HG03571 (cell line): Measurements from ENCODE around the gene CNTLN.
"Not testable (repeated sequence)": the region's sequence is repeated elsewhere in the genome, so short reads cannot be mapped to it uniquely, and the experiment has no call there.

ENCODE experiments used
- ATAC-seq: cut with Tn5 transposase; IDR thresholded peaks from one replicate; pipeline ENCODE4 v1.9.1; 2021; ENCODE audit not compliant: unreplicated experiment

CNTLN gene

GRCh38 chr9:17291766-17292165, 156.9 kb downstream of the CNTLN start:
- ATAC-seq: no peak

DNA sequence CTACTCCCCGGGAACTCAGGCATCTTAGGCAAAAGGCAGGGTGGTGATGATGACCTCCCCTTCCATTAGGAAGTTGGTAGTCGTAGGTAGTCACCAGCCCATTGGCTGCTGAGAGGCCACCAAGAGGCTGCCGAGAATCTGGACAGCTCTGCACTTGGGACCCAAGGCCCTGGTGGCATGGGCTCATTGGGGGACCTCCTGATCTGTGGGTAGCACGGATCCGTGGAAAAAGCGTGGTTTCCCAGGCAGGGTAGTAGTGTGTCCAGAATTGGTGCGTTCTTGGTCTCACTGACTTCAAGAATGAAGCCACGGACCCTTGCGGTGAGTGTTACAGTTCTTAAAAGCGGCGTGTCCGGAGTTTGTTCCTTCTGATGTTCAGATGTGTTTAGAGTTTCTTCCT, 158.8 kb downstream of the CNTLN start:
- ATAC-seq: no peak

DNA sequence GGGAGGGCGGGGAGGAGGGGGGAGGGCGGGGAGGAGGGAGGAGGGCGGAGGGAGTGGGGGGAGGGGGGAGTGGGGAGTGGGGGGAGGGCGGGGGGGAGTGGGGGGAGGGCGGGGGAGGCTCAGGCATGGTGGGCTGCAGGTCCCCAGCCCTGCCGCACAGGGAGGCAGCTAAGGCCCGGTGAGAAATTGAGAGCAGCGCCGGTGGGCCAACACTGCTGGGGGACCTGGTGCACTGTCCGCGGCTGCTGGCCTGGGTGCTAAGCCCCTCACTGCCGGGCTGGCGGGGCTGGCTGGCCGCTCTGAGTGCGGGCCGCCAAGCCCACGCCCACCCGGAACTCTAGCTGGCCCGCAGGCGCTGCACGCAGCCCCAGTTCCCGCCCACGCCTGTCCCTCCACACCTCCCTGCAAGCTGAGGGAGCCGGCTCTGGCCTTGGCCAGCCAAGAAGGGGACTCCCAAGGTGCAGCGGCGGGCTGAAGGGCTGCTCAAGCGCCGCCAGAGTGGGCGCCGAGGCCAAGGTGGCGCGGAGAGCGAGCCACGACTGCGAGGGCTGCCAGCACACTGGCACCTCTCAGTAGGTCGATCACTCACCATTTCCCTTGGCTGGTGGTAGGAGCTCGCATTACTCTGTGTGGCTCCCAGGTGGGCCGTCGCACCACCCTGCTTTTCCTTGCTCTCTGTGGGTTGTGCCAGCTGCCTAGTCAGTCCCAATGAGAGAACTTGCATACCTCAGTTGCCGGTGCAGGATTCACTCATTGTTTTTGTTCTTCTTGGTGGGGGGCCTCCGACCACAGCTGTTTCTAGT, 160.2 kb downstream of the CNTLN start:
- no peak for ATAC-seq

- ATAC-seq: no peak
These were observed 180.5 kb downstream of the CNTLN start for GRCh38 chr9:17315341-17315740.

- no peak for ATAC-seq
These were observed 184.0 kb downstream of the CNTLN start for GRCh38 chr9:17318821-17319320.

DNA sequence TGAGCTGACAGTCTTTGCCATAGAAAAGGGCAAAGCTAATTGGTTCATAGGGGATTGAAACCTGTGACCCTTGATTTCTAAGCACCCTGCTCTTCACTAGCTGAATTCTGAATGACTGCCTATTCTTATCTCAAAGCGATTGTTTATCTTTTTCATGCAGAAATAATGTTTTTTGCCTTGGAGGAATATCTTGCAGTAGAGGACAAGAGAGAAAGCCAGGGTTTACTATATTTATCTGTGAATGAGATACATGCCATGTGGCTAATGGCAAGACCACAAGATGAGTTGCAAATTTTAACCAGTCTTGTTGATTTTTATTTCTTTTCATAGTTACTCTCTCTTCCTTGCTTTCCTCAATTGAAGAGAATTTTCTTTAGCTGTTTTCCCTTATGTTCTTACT, 185.0 kb downstream of the CNTLN start:
- ATAC-seq: no peak

DNA sequence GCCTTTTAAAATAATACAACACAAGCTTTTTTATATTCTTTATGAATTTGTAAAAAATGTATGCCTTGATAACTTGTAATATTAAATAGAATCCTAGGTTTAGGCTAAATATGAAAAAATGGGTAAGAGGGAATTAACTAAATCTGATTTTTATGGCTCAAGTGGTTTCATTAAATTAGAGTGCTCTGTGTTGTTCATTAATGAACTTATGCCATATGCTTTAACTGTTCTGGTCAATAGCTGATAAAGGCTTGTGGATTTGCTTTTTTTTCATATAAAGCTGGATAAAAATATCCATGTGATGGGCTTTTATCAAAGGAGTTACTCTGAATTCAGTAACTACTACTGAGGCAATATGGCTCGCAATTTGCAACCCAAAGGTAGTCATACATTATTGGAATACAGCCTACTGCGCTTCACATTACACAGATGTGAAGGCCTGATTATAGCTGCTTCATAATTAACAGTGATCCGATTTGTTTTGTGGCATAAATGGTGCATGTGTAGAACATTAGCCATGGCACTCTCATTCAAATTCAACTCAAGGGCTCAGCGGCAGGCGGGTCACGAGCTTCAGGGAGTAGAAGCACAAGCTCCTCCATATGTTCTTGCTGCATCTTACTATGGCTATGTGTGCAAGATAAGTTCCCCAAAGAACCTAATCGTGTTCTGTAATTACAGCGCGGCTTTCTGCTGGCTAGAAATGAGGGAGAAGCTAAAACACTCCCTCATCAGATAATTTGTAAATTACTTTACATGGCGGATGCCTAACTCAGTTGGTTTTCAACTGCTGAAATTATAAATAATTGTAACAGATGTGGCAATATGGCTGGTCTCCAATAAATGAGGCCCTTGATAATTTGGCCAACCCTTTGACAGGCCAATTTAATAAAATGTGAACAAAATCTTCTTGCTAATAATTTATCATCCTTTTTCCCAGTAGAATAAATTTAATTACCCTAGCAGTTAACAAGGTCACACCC, 188.3 kb downstream of the CNTLN start:
- no peak for ATAC-seq

DNA sequence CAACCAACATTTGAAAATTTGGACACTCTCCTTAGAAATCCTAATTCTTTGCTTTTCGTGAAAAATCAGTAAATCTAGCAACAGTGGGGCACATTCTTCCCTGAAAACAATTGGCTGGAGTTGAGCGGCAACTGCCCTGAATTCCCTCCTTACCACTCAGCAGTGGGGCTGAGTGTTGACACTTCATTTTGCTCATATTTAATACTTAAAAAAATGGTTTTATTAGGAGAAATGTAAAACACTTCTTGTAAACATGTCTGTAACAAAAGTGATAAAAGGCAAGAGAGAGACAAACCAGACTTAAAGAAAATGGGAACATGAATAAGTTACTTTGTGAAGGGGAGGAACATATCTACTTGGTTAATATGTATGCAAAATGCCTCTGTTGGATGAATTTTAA, 193.5 kb downstream of the CNTLN start:
- no peak for ATAC-seq

DNA sequence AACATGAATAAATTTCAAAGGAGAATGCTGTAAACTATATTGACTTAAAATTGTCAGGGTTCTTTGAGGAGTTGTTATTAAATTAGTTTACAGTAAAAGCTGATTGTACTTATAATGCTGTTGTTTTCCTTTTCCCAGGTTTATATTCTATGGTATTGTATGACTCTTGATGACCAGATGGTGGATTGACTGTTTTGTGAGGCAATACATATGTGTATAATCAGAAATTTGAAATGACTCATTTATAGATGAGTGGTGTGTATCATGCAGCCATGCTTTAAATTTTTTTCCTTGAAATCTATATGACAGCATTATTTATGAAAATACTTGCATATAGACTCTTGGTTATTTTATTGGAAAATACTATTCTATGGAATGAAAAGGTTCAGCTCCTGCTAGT, 195.3 kb downstream of the CNTLN start:
- no peak for ATAC-seq

DNA sequence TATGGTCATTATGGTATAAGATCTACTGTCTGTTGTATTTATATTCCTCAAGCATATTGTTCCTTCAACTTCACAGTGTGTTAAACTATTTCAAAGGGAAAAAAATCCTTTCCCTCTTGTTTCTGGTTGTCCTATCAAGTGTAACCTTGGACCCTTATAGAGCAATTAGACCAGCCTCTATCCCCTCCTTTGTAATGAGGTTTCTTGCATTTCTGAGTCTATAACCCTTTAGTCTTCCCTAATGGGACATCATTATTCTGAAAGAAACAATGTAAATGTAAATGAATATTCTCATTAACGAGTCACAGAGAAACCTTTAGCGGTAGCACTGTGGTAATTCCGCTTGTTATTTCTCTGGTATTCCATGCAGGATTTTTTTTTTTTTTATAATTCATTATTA, 197.3 kb downstream of the CNTLN start:
- no peak for ATAC-seq

GRCh38 chr9:17339156-17339555, 204.3 kb downstream of the CNTLN start:
- ATAC-seq: no peak

- no peak for ATAC-seq
These were observed 207.9 kb downstream of the CNTLN start for GRCh38 chr9:17342696-17343095.

GRCh38 chr9:17349831-17350230, 215.0 kb downstream of the CNTLN start:
- no peak for ATAC-seq

GRCh38 chr9:17354006-17354405, 219.2 kb downstream of the CNTLN start:
- ATAC-seq: not testable (repeated sequence)

DNA sequence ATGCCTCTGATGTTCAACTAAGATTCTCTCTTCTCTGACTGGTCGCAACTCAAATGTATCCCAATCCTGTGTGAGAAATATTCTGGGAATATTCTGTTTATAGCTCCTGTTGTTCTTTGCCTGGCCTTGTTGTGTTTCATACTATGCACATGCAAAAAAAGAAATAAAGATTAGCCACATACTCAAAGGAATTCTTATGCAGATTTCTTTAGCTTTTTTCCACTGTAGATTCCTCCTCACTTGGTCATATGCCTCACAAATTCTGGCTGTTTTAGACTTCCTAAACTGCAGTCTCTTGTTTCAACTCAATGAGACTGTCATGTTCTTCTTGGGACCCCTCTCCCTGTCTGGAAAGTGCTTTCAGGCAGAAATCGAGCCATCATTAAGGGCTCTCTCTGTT, 226.5 kb downstream of the CNTLN start:
- no peak for ATAC-seq

- no peak for ATAC-seq
These were observed 232.2 kb downstream of the CNTLN start for GRCh38 chr9:17367035-17367434.

DNA sequence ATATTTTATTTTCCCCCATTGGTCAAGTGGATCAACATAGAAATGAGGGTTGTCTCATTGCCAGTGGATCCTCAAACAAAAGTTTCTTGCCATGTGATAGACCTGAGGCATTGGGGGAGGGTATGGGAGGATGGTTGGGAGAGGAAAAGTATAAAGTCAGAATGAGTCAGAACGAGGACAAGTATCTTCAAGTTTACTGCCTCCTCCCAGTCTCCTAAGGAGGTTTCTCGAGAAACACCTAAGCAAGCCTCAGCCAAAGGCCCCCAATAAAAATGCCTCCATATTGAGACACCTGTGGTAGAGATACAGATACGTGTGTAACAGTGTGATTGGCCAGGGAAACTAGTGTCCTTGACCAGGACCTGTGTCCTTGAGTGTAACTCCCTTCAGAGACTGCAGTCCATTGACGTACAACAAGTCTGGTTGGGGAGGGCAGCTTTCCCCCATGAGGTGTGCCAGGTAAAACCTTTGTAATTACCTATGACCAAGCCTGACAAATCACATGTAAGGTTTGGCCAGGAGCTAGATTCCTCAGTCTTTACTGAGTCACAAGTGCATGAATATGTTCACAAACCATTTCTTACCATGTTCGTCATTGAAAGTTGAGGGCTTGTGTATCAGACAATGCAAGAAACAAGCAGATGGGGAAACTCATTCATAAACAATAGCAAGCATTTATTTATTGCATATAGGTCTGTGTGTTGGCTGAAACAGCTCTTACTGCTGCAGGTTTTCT, 245.5 kb downstream of the CNTLN start:
- ATAC-seq: no peak

GRCh38 chr9:17387565-17387964, 252.7 kb downstream of the CNTLN start:
- ATAC-seq: no peak

- ATAC-seq: no peak
These were observed 254.2 kb downstream of the CNTLN start for GRCh38 chr9:17389026-17389425.

DNA sequence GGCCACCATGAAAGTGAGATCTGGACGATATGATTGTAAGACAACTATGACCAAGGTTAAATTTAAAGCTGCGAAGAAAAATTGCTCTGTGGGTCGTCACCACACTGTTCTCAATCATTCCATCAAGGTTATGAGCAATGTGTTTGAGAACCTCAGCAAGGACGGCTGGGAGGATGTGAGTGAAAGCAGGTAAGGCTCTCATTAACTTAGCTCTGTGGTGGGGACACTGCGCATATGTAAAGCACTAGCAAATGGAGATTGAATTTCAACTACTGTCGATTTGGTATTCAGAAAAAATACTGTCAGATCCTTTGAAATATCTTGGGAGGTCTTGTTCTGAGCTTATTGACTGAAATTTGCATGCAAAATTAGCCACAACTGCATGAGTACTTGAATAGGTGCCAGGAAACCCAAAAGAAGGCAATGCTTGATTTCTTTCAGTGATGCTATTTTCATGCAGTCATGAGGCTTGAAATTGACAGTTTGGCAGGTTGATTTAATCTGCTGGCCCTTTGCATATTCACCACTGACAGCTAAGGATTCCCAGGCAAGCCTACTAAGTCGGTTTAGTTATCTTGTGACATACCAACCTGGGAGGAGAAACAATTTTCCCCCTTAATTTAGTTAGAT, 260.2 kb downstream of the CNTLN start:
- no peak for ATAC-seq
